HG03095 (cell line): ENCODE results near the gene ARHGEF37.

Experiments
- ATAC-seq: cut with Tn5 transposase; IDR thresholded peaks from one replicate; pipeline ENCODE4 v1.9.1; 2021; ENCODE audit warnings: moderate library complexity; ENCODE audit not compliant: unreplicated experiment

The ARHGEF37 gene

GRCh38 chr5:149627070-149627469 is 45.8 kb downstream of the ARHGEF37 start:
- ATAC-seq, result no peak

DNA sequence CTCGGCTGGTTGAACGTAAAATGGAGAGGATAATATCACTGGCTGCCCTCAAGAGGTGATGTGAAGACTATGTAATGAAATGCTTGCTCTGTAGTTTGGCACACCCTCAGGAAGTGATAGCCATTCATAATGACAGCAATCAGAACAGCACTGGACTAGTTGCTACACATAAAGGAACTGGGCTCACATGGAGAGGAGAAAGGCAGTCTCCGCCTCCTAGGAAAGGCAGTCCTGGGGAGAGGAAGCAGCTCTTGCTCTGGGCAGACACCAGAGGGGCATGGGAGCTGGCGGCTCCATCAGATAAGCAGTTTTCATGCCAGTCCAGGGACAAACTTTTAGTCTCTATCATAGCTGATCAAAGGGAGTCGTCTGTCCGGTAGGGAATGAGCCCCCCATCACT is 46.9 kb downstream of the ARHGEF37 start:
- ATAC-seq, result no peak

DNA sequence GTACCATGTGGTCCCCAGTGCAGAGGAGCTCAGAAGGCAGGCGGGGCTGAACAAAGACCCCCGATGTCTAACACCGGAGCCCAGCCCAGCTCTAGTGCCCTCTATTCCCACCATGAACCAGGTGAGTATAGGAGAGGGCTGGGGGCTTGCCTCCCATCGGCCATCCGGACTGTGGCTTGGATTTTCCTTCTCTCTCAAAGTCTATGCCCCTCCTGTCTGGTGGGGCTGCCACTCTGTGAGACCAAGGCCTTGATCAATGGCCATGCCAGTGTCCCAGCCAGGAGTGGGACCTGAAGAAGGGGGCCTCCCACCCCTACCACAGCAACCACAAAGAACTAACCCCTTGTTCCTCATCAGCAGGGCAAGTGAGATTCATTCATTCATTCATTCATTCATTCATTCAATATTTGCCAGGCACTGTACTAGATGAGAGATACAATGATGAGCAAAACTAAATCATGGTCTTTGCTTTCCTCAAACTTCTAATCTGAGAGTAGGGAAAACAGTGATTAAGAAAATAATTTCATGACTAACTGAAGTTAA is 47.6 kb downstream of the ARHGEF37 start:
- ATAC-seq, result no peak

DNA sequence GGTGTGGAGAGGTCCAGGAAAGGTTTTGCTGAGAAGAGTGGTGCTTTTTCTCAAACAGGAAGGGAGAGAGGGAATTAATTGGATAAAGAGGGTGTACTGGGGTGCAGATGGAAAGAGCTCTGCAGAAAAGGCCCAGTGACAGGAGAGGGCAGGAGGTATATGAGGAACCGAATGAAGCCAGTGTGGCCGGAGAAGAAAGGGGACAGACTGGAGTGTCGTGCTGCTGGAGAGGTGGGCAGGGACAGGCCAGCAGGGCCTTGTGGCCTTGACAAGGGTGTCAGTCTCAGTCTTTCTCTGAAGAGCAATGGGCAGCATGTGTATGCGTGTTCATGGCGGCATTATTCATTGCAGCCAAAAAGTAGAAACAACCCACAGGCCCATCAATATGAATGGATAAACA is 48.1 kb downstream of the ARHGEF37 start:
- no peak for ATAC-seq

GRCh38 chr5:149630337-149630736 is 49.0 kb downstream of the ARHGEF37 start:
- ATAC-seq, result no peak

- no peak for ATAC-seq
These were observed 50.2 kb downstream of the ARHGEF37 start for GRCh38 chr5:149631506-149631905.

DNA sequence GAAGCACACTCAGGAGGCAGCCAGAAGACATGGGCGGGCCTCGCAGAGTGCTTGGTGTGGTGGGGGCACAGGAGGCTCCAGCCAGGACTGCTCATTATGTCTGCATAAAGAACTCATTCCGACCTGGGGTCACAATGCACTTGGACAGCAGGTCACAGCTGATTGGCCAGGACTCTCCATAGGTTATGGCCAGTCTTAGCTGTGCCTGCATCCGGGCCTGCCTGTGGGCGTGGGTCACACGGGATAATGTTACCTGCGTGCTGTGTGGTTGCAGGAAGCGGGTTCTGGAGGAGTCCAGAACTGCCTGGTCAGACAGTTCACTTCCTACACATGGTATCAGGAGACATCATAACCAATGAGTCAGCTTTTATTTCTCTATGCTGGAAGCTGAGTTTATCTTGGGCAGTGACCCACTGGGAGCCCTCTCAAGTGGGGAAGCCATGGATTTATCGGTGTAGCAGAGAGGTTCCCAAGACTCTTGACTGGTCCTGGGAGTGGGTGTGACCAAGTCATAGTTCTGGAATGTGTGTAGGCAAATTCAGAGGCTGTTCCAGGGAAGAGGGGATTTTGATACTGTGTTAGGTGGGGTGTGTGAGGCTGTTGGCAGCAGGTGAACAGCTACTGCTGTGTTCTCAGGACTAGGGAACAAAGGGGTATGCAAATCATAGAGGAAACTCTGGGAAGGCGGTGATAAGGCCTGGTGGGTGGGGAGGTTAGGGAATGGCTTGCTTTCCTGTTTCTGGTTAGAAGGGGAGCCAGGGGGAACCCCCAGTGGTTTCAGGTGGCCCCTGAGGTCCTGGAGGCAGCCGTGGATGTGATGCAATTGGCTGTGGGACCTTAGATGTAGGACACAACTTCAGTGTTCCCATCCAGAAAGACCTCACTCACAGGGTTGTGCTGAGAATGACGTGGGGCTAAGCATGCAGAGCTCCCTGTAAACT is 51.3 kb downstream of the ARHGEF37 start:
- no peak for ATAC-seq

GRCh38 chr5:149633476-149634350 is 52.4 kb downstream of the ARHGEF37 start:
- no peak for ATAC-seq

DNA sequence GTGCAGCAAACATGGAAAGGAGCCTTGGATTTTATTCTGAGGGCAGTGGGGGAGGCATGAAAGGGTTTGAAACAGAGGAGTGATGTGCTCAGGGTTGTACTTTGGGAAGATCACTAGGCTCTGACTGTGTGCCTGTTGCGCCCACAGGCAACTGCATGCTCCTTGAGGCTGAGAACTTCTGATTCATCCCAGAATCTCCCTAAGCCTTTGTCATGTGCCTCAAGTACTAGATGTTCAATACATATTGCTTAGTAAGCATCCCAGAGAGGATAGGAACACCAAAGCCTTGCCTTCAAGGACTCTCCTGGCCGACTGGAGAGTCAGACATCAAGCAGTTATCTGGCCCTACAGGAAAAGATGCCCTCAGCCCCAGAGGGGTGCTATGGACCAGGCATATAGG is 54.1 kb downstream of the ARHGEF37 start:
- no peak for ATAC-seq

- ATAC-seq, result no peak
These were observed 55.0 kb downstream of the ARHGEF37 start for GRCh38 chr5:149636191-149636860.

GRCh38 chr5:149636861-149637246 is 55.6 kb downstream of the ARHGEF37 start:
- peak; percentile 56 for ATAC-seq

- no peak for ATAC-seq
These were observed 56.8 kb downstream of the ARHGEF37 start for GRCh38 chr5:149638136-149638535.

DNA sequence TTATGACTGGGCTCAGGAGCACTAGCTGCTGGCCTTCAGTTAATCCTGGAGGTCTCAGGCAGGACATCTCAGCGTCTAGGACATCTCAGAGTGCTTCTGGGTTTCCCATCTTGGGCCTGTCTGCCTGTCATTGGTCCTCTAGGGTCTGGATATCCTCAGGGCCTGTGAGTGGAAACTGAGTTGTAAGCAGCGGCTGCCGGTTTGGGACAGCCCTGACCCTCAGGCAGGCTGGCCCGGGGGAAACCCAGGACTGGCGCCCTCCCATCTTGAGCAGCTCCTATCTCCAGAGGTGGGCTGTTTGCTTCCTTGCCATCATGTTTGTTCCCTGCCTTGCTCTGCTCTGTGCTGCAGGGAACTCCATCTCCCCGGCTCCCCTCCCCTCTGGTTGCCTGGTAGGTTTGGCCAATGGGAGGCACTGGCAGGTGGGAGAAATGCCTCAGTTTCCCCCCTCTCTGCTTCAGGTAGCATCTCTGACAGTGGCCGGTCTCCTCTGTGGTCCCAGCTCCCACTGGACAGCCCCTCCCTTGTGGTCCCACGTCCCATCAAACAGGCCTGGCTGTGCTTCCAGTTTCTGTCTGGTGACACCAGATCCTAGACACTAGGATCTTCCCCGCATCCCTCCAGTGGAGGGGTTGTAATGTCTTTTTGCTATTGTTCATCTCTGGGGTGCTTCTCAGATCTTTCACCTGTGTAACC is 57.4 kb downstream of the ARHGEF37 start:
- no peak for ATAC-seq

- no peak for ATAC-seq
These were observed 58.4 kb downstream of the ARHGEF37 start for GRCh38 chr5:149639737-149640136.

- ATAC-seq, result no peak
These were observed 59.2 kb downstream of the ARHGEF37 start for GRCh38 chr5:149640350-149640999.

DNA sequence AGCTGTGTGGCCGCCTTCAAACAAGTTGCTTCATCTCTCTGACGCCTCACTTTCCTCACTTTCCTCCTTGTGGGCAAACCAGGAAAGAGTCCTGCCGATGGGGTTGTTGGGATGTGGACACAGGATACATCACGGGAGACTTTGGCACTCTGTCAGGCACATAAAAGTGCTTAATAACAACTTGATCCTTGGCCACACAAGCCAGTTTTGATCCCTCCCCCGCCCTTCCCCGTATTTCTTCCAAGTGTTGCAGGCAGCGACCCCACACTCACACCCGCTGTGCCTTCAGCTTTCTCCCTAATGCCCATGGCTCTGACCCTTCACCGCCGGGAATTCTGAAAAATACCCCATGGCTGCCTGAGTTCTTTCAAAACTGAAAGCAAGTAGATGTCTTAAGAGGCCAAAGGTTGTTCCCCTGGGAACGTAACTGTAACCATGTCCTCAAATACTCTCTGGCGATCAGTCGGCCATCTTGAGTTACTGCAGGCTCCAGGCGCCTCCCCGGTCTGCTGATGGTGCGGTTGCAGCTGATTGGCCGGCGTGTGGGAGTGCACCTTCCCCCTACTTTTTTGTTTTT is 59.8 kb downstream of the ARHGEF37 start:
- no peak for ATAC-seq

GRCh38 chr5:149641600-149641999 is 60.3 kb downstream of the ARHGEF37 start:
- ATAC-seq, result no peak

DNA sequence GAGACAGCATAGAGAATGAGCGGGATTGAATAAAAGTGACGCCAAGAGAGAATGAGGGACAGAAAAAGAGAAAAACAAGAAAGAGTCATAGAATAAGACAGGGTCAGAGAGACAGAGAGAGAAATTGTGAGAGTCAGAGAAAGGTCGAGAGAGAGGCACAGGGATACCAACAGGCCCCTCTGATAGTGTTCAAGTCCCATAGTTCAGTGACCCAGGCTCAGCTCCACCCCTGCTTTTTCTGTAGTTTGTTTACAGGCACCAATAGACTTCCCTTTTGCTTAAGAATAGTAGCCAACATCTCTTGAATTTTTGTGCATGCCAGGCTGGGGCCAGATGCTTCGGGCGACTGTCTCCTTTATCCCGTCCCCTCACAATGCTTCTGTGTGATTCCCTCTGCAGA is 62.5 kb downstream of the ARHGEF37 start:
- ATAC-seq, result no peak

GRCh38 chr5:149644629-149645028 is 63.3 kb downstream of the ARHGEF37 start:
- no peak for ATAC-seq

GRCh38 chr5:149645236-149645635 is 63.9 kb downstream of the ARHGEF37 start:
- no peak for ATAC-seq
